Fibroblast of lung (primary cell): ENCODE measurements around the gene C6orf132. TPM values are rescaled to one million over a fixed set of nuclear protein-coding genes. Genes with fewer than 3 reads are reported as not detected.

ENCODE experiments used
- DNase-seq, 2 donors: peaks; one replicate each; pipeline versions ENCODE4 v3.0.0 to v3.0.0-alpha.2; 2010; ENCODE audit warnings: low read depth in 2 of 2
- H2AFZ ChIP-seq: 2 replicates; pipeline ENCODE4 v1.5.1; 2012; ENCODE audit warnings: low read length, control low read depth, inconsistent platforms
- H3K27ac ChIP-seq: 2 replicates; pipeline ENCODE4 v1.5.1; 2011; ENCODE audit warnings: low read length, control low read depth; ENCODE audit not compliant: insufficient read depth
- H3K27me3 ChIP-seq: 2 replicates; pipeline ENCODE4 v1.5.1; 2011; ENCODE audit warnings: mild to moderate bottlenecking, low read length; ENCODE audit not compliant: control insufficient read depth, insufficient read depth
- H3K36me3 ChIP-seq: 2 replicates; pipeline ENCODE4 v1.5.1; 2011; ENCODE audit warnings: low read length; ENCODE audit not compliant: control insufficient read depth, insufficient read depth
- H3K4me1 ChIP-seq: 2 replicates; pipeline ENCODE4 v1.5.1; 2011; ENCODE audit warnings: low read length; ENCODE audit not compliant: control insufficient read depth, insufficient read depth; ENCODE audit errors: extremely low read depth
- H3K4me2 ChIP-seq: 2 replicates; pipeline ENCODE4 v1.5.1; 2011; ENCODE audit warnings: low read length, control low read depth; ENCODE audit not compliant: insufficient read depth; ENCODE audit errors: extremely low read depth
- H3K4me3 ChIP-seq, 4 experiments: fragments of 200-600 bp in 1 of 4; sonication (generic) in 1 of 4; replicated peaks in 1 of 4; 2 replicates each; pipeline ENCODE4 v1.5.1; 2011 to 2016; ENCODE audit warnings: low read length in 4 of 4, low read depth in 3 of 4, mild to moderate bottlenecking in 3 of 4, control low read depth in 2 of 4, inconsistent platforms in 1 of 4, mixed read lengths in 1 of 4; ENCODE audit not compliant: insufficient read depth in 1 of 4; ENCODE audit errors: control extremely low read depth in 1 of 4
- H3K79me2 ChIP-seq: 2 replicates; pipeline ENCODE4 v1.5.1; 2012; ENCODE audit warnings: mild to moderate bottlenecking, low read length, inconsistent platforms; ENCODE audit not compliant: control insufficient read depth, insufficient read depth
- H3K9ac ChIP-seq: 2 replicates; pipeline ENCODE4 v1.5.1; 2011; ENCODE audit warnings: mild to moderate bottlenecking, low read length, control low read depth; ENCODE audit not compliant: insufficient read depth
- H3K9me3 ChIP-seq: 2 replicates; pipeline ENCODE4 v1.5.1; 2012; ENCODE audit warnings: low read depth, low read length; ENCODE audit not compliant: control insufficient read depth, insufficient read depth
- H4K20me1 ChIP-seq: 2 replicates; pipeline ENCODE4 v1.5.1; 2011; ENCODE audit warnings: low read length; ENCODE audit not compliant: control insufficient read depth, insufficient read depth; ENCODE audit errors: extremely low read depth
- EZH2 ChIP-seq: IDR thresholded peaks from 2 replicates; pipeline ENCODE4 v1.5.1; 2012; ENCODE audit warnings: low read length, control low read depth, mild to moderate bottlenecking; ENCODE audit errors: missing control alignments
- polyA plus RNA-seq, 2 donors: library from polyadenylated mRNA; depleted of rRNA in 1 of 2; stranded (reverse) in 1 of 2; unstranded in 1 of 2; fragments of >200 nt; gene quantifications; 2 replicates each; pipeline ENCODE4 v1.2.1, GENCODE V29; 2011 to 2012; ENCODE audit warnings: missing spikeins in 1 of 2
- total RNA-seq: library from RNA; depleted of rRNA; stranded (reverse); fragments of >200 nt; gene quantifications from 2 replicates; pipeline ENCODE4 v1.2.1, GENCODE V29; 2014
- TF ChIP-seq, protein P1 (sequence below), 2 donors: IDR thresholded peaks in 1 of 2; conservative IDR thresholded peaks in 1 of 2; 1 replicate in 1 of 2; 2 replicates in 1 of 2; pipeline ENCODE4 v1.5.1; 2011 to 2012; ENCODE audit warnings: low read length in 2 of 2, control low read depth in 1 of 2, inconsistent platforms in 1 of 2, low read depth in 1 of 2, mild to moderate bottlenecking in 1 of 2

C6orf132 gene
- total and polyA plus RNA-seq, 2 donors (not counting 1 experiment from before 2014, with no cell fraction given), result 0.87 to 1.2 TPM

GRCh38 chr6:42168650-42169049 lies 26.2 kb upstream of the C6orf132 start:
- Histone ChIP-seq H3K27ac (no peak overlapping the region), H3K4me1 (peaks cover 2% of the 10 kb centered on the region), H4K20me1 (no peaks in the 10 kb centered on the region), H3K9me3 (no peaks in the 10 kb centered on the region), H2AFZ (no peak overlapping the region), H3K4me3 (no peak overlapping the region), H3K36me3 (no peaks in the 10 kb centered on the region), H3K9ac (no peak overlapping the region), H3K4me2 (no peak overlapping the region), H3K79me2 (no peaks in the 10 kb centered on the region), H3K27me3 (no peaks in the 10 kb centered on the region)
- DNase-seq, result no peak
- TF ChIP-seq, protein P1, sequence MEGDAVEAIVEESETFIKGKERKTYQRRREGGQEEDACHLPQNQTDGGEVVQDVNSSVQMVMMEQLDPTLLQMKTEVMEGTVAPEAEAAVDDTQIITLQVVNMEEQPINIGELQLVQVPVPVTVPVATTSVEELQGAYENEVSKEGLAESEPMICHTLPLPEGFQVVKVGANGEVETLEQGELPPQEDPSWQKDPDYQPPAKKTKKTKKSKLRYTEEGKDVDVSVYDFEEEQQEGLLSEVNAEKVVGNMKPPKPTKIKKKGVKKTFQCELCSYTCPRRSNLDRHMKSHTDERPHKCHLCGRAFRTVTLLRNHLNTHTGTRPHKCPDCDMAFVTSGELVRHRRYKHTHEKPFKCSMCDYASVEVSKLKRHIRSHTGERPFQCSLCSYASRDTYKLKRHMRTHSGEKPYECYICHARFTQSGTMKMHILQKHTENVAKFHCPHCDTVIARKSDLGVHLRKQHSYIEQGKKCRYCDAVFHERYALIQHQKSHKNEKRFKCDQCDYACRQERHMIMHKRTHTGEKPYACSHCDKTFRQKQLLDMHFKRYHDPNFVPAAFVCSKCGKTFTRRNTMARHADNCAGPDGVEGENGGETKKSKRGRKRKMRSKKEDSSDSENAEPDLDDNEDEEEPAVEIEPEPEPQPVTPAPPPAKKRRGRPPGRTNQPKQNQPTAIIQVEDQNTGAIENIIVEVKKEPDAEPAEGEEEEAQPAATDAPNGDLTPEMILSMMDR (conservative IDR thresholded peaks at IDR 0.05 in 1 of 2, IDR thresholded peaks at IDR 0.05 in 1 of 2; ENCODE audit: low read depth in 1 of 2, low read length in 2 of 2), result peak; percentile 26 to 36
- TF ChIP-seq EZH2, result no peak

GRCh38 chr6:42166444-42167141 lies 24.2 kb upstream of the C6orf132 start:
- Histone ChIP-seq H3K36me3 (no peaks in the 10 kb centered on the region), H3K27ac (no peak overlapping the region), H3K27me3 (peaks cover 5% of the 10 kb centered on the region), H3K9me3 (no peaks in the 10 kb centered on the region), H3K79me2 (no peaks in the 10 kb centered on the region), H3K4me1 (peaks cover 2% of the 10 kb centered on the region), H2AFZ (peak overlapping the region; percentile 69), H4K20me1 (no peaks in the 10 kb centered on the region), H3K4me2 (no peak overlapping the region), H3K4me3 (no peak overlapping the region), H3K9ac (no peak overlapping the region)
- TF ChIP-seq, protein P1 (conservative IDR thresholded peaks at IDR 0.05 in 1 of 2, IDR thresholded peaks at IDR 0.05 in 1 of 2; ENCODE audit: low read depth in 1 of 2, low read length in 2 of 2), result peak; percentile 95 to 96
- no peak for TF ChIP-seq EZH2
- peak; percentile 50 to 76 for DNase-seq

- peak in 1 of 2 donors; percentile 73 for DNase-seq
- H4K20me1 ChIP-seq, result no peaks in the 10 kb centered on the region
- H3K4me1 ChIP-seq, result peaks cover 2% of the 10 kb centered on the region
- TF ChIP-seq, protein P1 (conservative IDR thresholded peaks at IDR 0.05 in 1 of 2, IDR thresholded peaks at IDR 0.05 in 1 of 2; ENCODE audit: low read depth in 1 of 2, low read length in 2 of 2), result no peak
- no peak for TF ChIP-seq EZH2
- peak overlapping the region; percentile 13 for H3K4me2 ChIP-seq
- no peaks in the 10 kb centered on the region for H3K9me3 ChIP-seq
- H3K4me3 ChIP-seq, result no peak overlapping the region
- H3K36me3 ChIP-seq, result no peaks in the 10 kb centered on the region
- H3K27me3 ChIP-seq, result peaks cover 13% of the 10 kb centered on the region
- no peak overlapping the region for H3K27ac ChIP-seq
- no peak overlapping the region for H3K9ac ChIP-seq
- no peak overlapping the region for H2AFZ ChIP-seq
- H3K79me2 ChIP-seq, result no peaks in the 10 kb centered on the region
These were observed 22.6 kb upstream of the C6orf132 start for GRCh38 chr6:42165016-42165415.
